B cell (primary cell): Measurements from ENCODE around the gene CEP250. TPM values are rescaled to one million over a fixed set of nuclear protein-coding genes. Genes with fewer than 3 reads are reported as not detected.
A peak's percentile ranks its signal among the peaks of the same experiment; 100 is the strongest.

Experiments used
- ATAC-seq: fragments of 200-7000 bp; cut with Tn5 transposase; one replicate; pipeline ENCODE4 v1.10.0; 2021; ENCODE audit warnings: low read depth, mild to moderate bottlenecking, moderate number of reproducible peaks, moderate library complexity
- CTCF ChIA-PET: fragments of 350-600 bp; sonication (Branson Sonifier 250); formaldehyde crosslinking; loops from one replicate; lab custom pipeline; 2021; ENCODE audit warnings: antibody characterized with exemption, inconsistent platforms; lab: Charles Lee
- POLR2A ChIA-PET: fragments of 350-600 bp; sonication (Branson Sonifier 250); formaldehyde crosslinking; loops from one replicate; lab custom pipeline; 2021; ENCODE audit warnings: antibody characterized with exemption; lab: Charles Lee
- DNase-seq: peaks from one replicate; pipeline ENCODE4 v3.0.0; 2013
- H2AFZ ChIP-seq: 2 replicates; pipeline ENCODE4 v1.6.1; 2012; ENCODE audit warnings: mild to moderate bottlenecking, low read depth, low read length; ENCODE audit not compliant: insufficient read depth, poor library complexity, severe bottlenecking
- H3K27ac ChIP-seq, 2 donors: 1 replicate in 1 of 2; 2 replicates in 1 of 2; pipeline ENCODE4 v1.5.1; 2012 to 2013; ENCODE audit warnings: low read length in 2 of 2, mild to moderate bottlenecking in 2 of 2, moderate library complexity in 1 of 2
- H3K27me3 ChIP-seq, 4 experiments: fragments of 200-600 bp in 1 of 4; sonication (generic) in 1 of 4; replicated peaks in 1 of 4; 1 replicate in 2 of 4; 2 replicates in 2 of 4; pipeline versions ENCODE4 v1.6.1 to v1.7.0; 2013 to 2016; ENCODE audit warnings: low read length in 3 of 4, mild to moderate bottlenecking in 2 of 4, mixed read lengths in 1 of 4, moderate library complexity in 1 of 4; ENCODE audit not compliant: insufficient read depth in 4 of 4, control insufficient read depth in 3 of 4; ENCODE audit errors: control extremely low read depth in 1 of 4
- H3K36me3 ChIP-seq, 2 experiments: replicated peaks in 1 of 2; 1 replicate in 1 of 2; 2 replicates in 1 of 2; pipeline versions ENCODE4 v1.6.1 to v1.7.1; 2013; ENCODE audit warnings: low read length in 1 of 2; ENCODE audit not compliant: insufficient read depth in 2 of 2, control insufficient read depth in 1 of 2; ENCODE audit errors: control extremely low read depth in 1 of 2, extremely low read depth in 1 of 2
- H3K4me1 ChIP-seq, 2 donors: fragments of 200-600 bp in 1 of 2; sonication (generic) in 1 of 2; 1 replicate in 1 of 2; 2 replicates in 1 of 2; pipeline versions ENCODE4 v1.5.1 to v1.6.1; 2013 to 2017; ENCODE audit warnings: low read length in 2 of 2; ENCODE audit not compliant: control insufficient read depth in 2 of 2, insufficient read depth in 2 of 2
- H3K4me2 ChIP-seq: replicated peaks from 2 replicates; pipeline ENCODE3; 2012; ENCODE audit warnings: mild to moderate bottlenecking, low read depth, low read length; ENCODE audit not compliant: poor library complexity, severe bottlenecking
- H3K4me3 ChIP-seq, 5 experiments: fragments of 200-600 bp in 1 of 5; sonication (generic) in 1 of 5; 1 replicate in 3 of 5; 2 replicates in 2 of 5; pipeline versions ENCODE4 v1.5.1 to v1.7.0; 2011 to 2016; ENCODE audit warnings: low read length in 4 of 5, mild to moderate bottlenecking in 4 of 5, low read depth in 2 of 5, control low read depth in 1 of 5, moderate library complexity in 1 of 5; ENCODE audit not compliant: insufficient read depth in 1 of 5; ENCODE audit errors: control extremely low read depth in 1 of 5, extremely low read depth in 1 of 5
- H3K79me2 ChIP-seq: fragments of 200-600 bp; sonication (generic); one replicate; pipeline ENCODE4 v1.6.0; 2016; ENCODE audit warnings: low read length; ENCODE audit not compliant: control insufficient read depth, insufficient read depth
- H3K9ac ChIP-seq: fragments of 200-600 bp; sonication (generic); 2 replicates; pipeline ENCODE4 v1.6.1; 2017; ENCODE audit warnings: mild to moderate bottlenecking, low read length, moderate library complexity
- H3K9me3 ChIP-seq, 3 donors: one replicate each; pipeline versions ENCODE4 v1.6.1 to v1.7.1; 2013; ENCODE audit warnings: low read length in 2 of 3; ENCODE audit not compliant: control insufficient read depth in 2 of 3, insufficient read depth in 1 of 3; ENCODE audit errors: control extremely low read depth in 1 of 3
- H4K20me1 ChIP-seq: 2 replicates; pipeline ENCODE4 v1.6.0; 2012; ENCODE audit warnings: mild to moderate bottlenecking, low read length; ENCODE audit not compliant: insufficient read depth, control insufficient read depth, poor library complexity, severe bottlenecking
- H3K27ac Mint-ChIP-seq: one replicate; pipeline ENCODE4 v1.8.0; 2021; ENCODE audit warnings: mixed read lengths
- H3K27me3 Mint-ChIP-seq: one replicate; pipeline ENCODE4 v1.8.0; 2021; ENCODE audit warnings: mixed read lengths
- H3K4me1 Mint-ChIP-seq: one replicate; pipeline ENCODE4 v1.8.0; 2021; ENCODE audit warnings: mixed read lengths
- H3K4me3 Mint-ChIP-seq: one replicate; pipeline ENCODE4 v1.8.0; 2021; ENCODE audit warnings: mixed read lengths
- H3K9me3 Mint-ChIP-seq: one replicate; pipeline ENCODE4 v1.8.0; 2022; ENCODE audit warnings: mixed read lengths; ENCODE audit not compliant: insufficient read depth
- CTCF ChIP-seq: fragments of 200-600 bp; IDR thresholded peaks from one replicate; pipeline ENCODE4 v1.8.0; 2022; ENCODE audit warnings: antibody characterized with exemption, mild to moderate bottlenecking
- EZH2 ChIP-seq: IDR thresholded peaks from 2 replicates; pipeline ENCODE4 v1.6.1; 2012; ENCODE audit warnings: borderline replicate concordance, low read depth, mild to moderate bottlenecking, moderate library complexity, low read length; ENCODE audit not compliant: insufficient read depth, poor library complexity, severe bottlenecking
- WGBS: methylation state at CpG from one replicate; pipeline ENCODE4 v1.1.5; 2013; ENCODE audit warnings: missing lambda C conversion rate; ENCODE audit not compliant: insufficient coverage; 5-methylcytosine and 5-hydroxymethylcytosine counted together
- intact Hi-C: fragments of 100-400 bp; cut with micrococcal nuclease; formaldehyde crosslinking; loops from one replicate; pipeline ENCODE4 v1.10.0; 2022
- polyA plus RNA-seq: library from polyadenylated mRNA; depleted of rRNA; stranded (reverse); fragments of >200 nt; gene quantifications from 2 replicates; pipeline ENCODE4 v1.2.3, GENCODE V29; 2012
- total RNA-seq, 2 donors: library from RNA; stranded (reverse); fragments of 120-200 nt in 1 of 2; gene quantifications; 1 replicate in 1 of 2; 2 replicates in 1 of 2; pipeline versions ENCODE4 v1.2.3 to v1.2.4, GENCODE V29; 2013 to 2022

CEP250 gene
- total and polyA plus RNA-seq, 2 donors (not counting 1 experiment from before 2014, with no cell fraction given) = 14.6 to 78.5 TPM

- H3K9me3 ChIP-seq = peaks cover 0 to 2% (median 0%) of the 10 kb centered on the region in 3 donors
- Mint-ChIP-seq H3K27me3 (no peaks in the 10 kb centered on the region), H3K4me3 (no peak overlapping the region), H3K27ac (no peak overlapping the region), H3K4me1 (peaks cover 6% of the 10 kb centered on the region), H3K9me3 (peaks cover 2% of the 10 kb centered on the region)
- no peak for DNase-seq
- H2AFZ ChIP-seq = no peak overlapping the region
- H4K20me1 ChIP-seq = peaks cover 18% of the 10 kb centered on the region
- H3K27ac ChIP-seq = peak overlapping the region in 1 of 2 donors; percentile 18
- TF ChIP-seq EZH2 = no peak
- 100% methylated on average over 4 of the region's 5 CpGs for WGBS
- H3K4me2 ChIP-seq = no peak overlapping the region
- ATAC-seq = no peak
- no peak overlapping the region for H3K9ac ChIP-seq
- peaks cover 0 to 8% of the 10 kb centered on the region in 2 donors for H3K4me1 ChIP-seq
- ChIA-PET POLR2A (no interaction called here), CTCF (interaction anchor here (0.7 to 2.1 kb wide), 10 partner anchors 11 to 405 kb away, joined by 3 to 9 read pairs (median 6); no protein-coding TSS in a partner anchor)
- intact Hi-C loops = loop anchor here (1.0 kb wide), 1 partner anchor 44 kb away; no protein-coding TSS in a partner anchor
- H3K36me3 ChIP-seq = peaks cover 0 to 43% of the 10 kb centered on the region in 2 experiments
- peaks cover 21% of the 10 kb centered on the region for H3K79me2 ChIP-seq
- H3K27me3 ChIP-seq = no peaks in the 10 kb centered on the region
- H3K4me3 ChIP-seq = no peak overlapping the region
These were observed 24.4 kb downstream of the CEP250 start for GRCh38 chr20:35479798-35480197.

DNA sequence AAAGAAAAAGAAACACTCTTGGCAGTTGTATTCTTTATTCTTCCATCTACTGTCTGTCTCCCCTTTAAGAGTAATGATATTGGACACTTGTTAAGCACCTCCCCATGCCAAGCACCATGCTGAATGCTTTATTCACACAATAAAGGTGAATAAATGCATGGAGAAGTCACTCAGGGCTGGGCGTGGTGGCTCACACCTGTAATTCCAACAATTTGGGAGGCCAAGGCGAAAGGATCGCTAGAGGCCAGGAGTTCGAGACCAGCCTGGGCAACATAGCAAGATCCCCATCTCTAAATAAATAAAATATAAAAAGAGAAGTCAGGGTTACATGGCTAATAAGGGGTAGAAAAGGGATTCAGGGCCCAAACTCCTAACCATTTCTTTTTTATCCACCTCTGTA is 32.1 kb downstream of the CEP250 start:
- ChIA-PET POLR2A (no interaction called here), CTCF (interaction anchor here (0.5 to 2.8 kb wide), 2 partner anchors 24 to 31 kb away, joined by 4 to 8 read pairs; no protein-coding TSS in a partner anchor)
- Histone ChIP-seq H3K36me3 (peaks cover 0 to 5% of the 10 kb centered on the region in 2 experiments), H3K4me3 (no peak overlapping the region), H3K4me1 (peaks cover 36 to 52% of the 10 kb centered on the region in 2 donors), H3K27me3 (no peaks in the 10 kb centered on the region), H3K27ac (no peak overlapping the region), H3K4me2 (no peak overlapping the region), H3K9ac (no peak overlapping the region), H4K20me1 (peaks cover 18% of the 10 kb centered on the region), H3K79me2 (peaks cover 91% of the 10 kb centered on the region), H3K9me3 (peaks cover 0 to 2% (median 0%) of the 10 kb centered on the region in 3 donors), H2AFZ (no peak overlapping the region)
- ATAC-seq (no peak), DNase-seq (no peak)
- peaks cover 2% of the 10 kb centered on the region for H3K9me3 Mint-ChIP-seq
- H3K27me3 Mint-ChIP-seq = no peaks in the 10 kb centered on the region
- intact Hi-C loops = no loop called here
- no peak overlapping the region for H3K4me3 Mint-ChIP-seq
- no peak overlapping the region for H3K27ac Mint-ChIP-seq
- no CpG with 5 or more reads among the region's 4 CpGs for WGBS
- TF ChIP-seq EZH2 (no peak), CTCF (no peak)
- peaks cover 48% of the 10 kb centered on the region for H3K4me1 Mint-ChIP-seq
